DND-41 (cell line): ENCODE measurements around the gene LCT.
A peak's percentile ranks its signal among the peaks of the same experiment; 100 is the strongest.

Source experiments
- ATAC-seq: fragments of 200-7000 bp; cut with Tn5 transposase; 3 replicates; pipeline ENCODE4 v1.9.1; 2021; ENCODE audit warnings: low read depth; ENCODE audit not compliant: insufficient read depth
- DNase-seq: peaks from one replicate; pipeline ENCODE4 v3.0.0-alpha.2; 2020
- H2AFZ ChIP-seq: 2 replicates; pipeline ENCODE4 v1.6.0; 2012; ENCODE audit warnings: low read depth, low read length
- H3K27ac ChIP-seq: 2 replicates; pipeline ENCODE4 v1.5.1; 2012; ENCODE audit warnings: low read length, inconsistent platforms
- H3K27me3 ChIP-seq: fragments of 200-600 bp; sonication (generic); 2 replicates; pipeline ENCODE4 v1.6.0; 2012; ENCODE audit warnings: low read length, mild to moderate bottlenecking, inconsistent platforms; ENCODE audit not compliant: insufficient read depth, poor library complexity
- H3K36me3 ChIP-seq: 2 replicates; pipeline ENCODE4 v1.5.1; 2012; ENCODE audit warnings: low read length, inconsistent platforms; ENCODE audit not compliant: insufficient read depth
- H3K4me1 ChIP-seq: 2 replicates; pipeline ENCODE4 v1.5.1; 2012; ENCODE audit warnings: mild to moderate bottlenecking, low read length; ENCODE audit not compliant: insufficient read depth
- H3K4me2 ChIP-seq: 2 replicates; pipeline ENCODE4 v1.6.0; 2012; ENCODE audit warnings: mild to moderate bottlenecking, moderate library complexity, low read length, inconsistent platforms; ENCODE audit not compliant: insufficient read depth
- H3K4me3 ChIP-seq, 2 experiments: fragments of 200-600 bp in 1 of 2; shearing (Covaris generic) in 1 of 2; 2 replicates each; pipeline ENCODE4 v1.5.1; 2012 to 2016; ENCODE audit warnings: inconsistent platforms in 2 of 2, low read length in 2 of 2, mild to moderate bottlenecking in 2 of 2, low read depth in 1 of 2, moderate library complexity in 1 of 2
- H3K79me2 ChIP-seq: 2 replicates; pipeline ENCODE4 v1.6.0; 2012; ENCODE audit warnings: low read length, inconsistent platforms; ENCODE audit not compliant: insufficient read depth
- H3K9ac ChIP-seq: 2 replicates; pipeline ENCODE4 v1.6.0; 2012; ENCODE audit warnings: low read depth, mild to moderate bottlenecking, inconsistent platforms, low read length, moderate library complexity
- H3K9me3 ChIP-seq: 2 replicates; pipeline ENCODE4 v1.5.1; 2012; ENCODE audit warnings: low read length, moderate library complexity, mild to moderate bottlenecking, inconsistent platforms; ENCODE audit not compliant: insufficient read depth, severe bottlenecking
- H4K20me1 ChIP-seq: 2 replicates; pipeline ENCODE4 v1.6.0; 2012; ENCODE audit warnings: low read length; ENCODE audit not compliant: insufficient read depth
- CTCF ChIP-seq: IDR thresholded peaks from 2 replicates; pipeline ENCODE4 v1.5.1; 2012; ENCODE audit warnings: borderline replicate concordance, low read length, moderate library complexity, mild to moderate bottlenecking; ENCODE audit not compliant: poor library complexity, severe bottlenecking; ENCODE audit errors: extremely low read depth
- EZH2 ChIP-seq: IDR thresholded peaks from 3 replicates; pipeline ENCODE4 v1.6.1; 2012; ENCODE audit warnings: borderline replicate concordance, low read depth, mild to moderate bottlenecking, moderate library complexity, low read length, inconsistent platforms; ENCODE audit not compliant: severe bottlenecking

LCT gene

DNA sequence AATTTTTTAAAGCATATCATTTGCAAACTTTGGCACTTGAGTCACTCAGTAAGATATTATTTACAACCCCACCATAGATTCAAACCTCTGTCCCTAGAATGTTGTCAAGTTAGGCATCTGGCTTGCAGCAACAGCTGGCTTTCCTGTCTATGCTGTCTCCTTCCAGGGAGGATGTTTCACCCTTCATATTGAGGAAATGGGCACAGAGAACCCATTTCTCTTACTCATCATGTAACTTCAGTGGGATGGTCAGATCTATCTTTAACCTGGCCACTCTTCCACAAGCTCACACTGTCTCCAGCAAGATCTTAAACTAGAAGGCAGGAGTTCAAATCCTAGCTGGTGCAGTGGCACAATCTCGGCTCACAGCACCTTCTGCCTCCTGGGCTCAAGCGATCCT is 15.8 kb downstream of the LCT start:
- peak overlapping the region; percentile 74 for H3K9ac ChIP-seq
- peaks cover 9% of the 10 kb centered on the region for H3K9me3 ChIP-seq
- H3K4me1 ChIP-seq = peaks cover 73% of the 10 kb centered on the region
- ATAC-seq = no peak
- no peaks in the 10 kb centered on the region for H4K20me1 ChIP-seq
- peak overlapping the region; percentile 40; the same call in 1 of the 2 replicates for H2AFZ ChIP-seq
- peaks cover 27% of the 10 kb centered on the region for H3K36me3 ChIP-seq
- H3K4me3 ChIP-seq = peak overlapping the region; percentile 23 to 61; a peak in 3 of 4 replicates
- no peaks in the 10 kb centered on the region for H3K27me3 ChIP-seq
- H3K79me2 ChIP-seq = peaks cover 39% of the 10 kb centered on the region
- no peak for DNase-seq
- peak overlapping the region; percentile 97 for H3K27ac ChIP-seq
- no peak for TF ChIP-seq CTCF
- no peak for TF ChIP-seq EZH2
- H3K4me2 ChIP-seq = peak overlapping the region; percentile 72

GRCh38 chr2:135820003-135820618 is 16.9 kb downstream of the LCT start:
- Histone ChIP-seq H4K20me1 (no peaks in the 10 kb centered on the region), H3K27ac (peak overlapping the region; percentile 98), H3K36me3 (peaks cover 27% of the 10 kb centered on the region), H3K4me1 (peaks cover 62% of the 10 kb centered on the region), H3K79me2 (peaks cover 39% of the 10 kb centered on the region), H3K4me3 (peak overlapping the region; percentile 37 to 61; a peak in 3 of 4 replicates), H3K4me2 (peak overlapping the region; percentile 72), H3K9ac (peak overlapping the region; percentile 74), H2AFZ (peak overlapping the region; percentile 56), H3K9me3 (peaks cover 9% of the 10 kb centered on the region), H3K27me3 (no peaks in the 10 kb centered on the region)
- TF ChIP-seq CTCF = peak; percentile 3
- TF ChIP-seq EZH2 = no peak
- ATAC-seq (peak; percentile 89), DNase-seq (peak; percentile 97)

DNA sequence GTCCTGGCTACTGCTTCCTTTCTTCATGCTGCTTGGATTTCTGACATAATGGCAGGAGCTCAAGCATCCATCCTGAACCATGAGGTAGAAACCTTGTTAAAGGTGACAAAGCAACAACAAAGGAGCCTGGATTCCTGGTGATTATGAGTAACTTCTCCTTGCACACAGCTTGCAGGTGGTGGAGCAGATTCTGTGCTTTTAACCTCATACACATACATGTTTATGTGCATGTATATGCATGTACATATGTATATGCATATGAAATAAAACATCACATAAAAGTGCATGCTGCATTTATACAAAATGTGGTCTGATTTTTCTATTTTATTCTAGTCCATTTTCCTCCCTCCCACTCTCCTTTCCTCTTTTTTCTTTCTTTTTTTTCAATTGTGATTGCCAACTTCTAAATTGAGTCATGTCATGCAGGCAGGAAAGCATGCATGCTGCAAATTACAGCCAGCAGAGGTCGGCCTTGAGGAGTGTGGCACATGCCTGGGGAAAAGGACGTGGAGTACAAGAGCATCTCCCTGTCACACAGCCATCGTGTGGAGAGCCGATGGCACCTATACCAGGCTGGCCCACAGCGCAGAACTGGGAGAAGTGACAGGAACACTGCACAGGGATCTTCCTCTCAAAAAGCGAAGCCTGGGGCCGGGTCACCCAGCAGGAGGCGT is 17.9 kb downstream of the LCT start:
- no peaks in the 10 kb centered on the region for H3K27me3 ChIP-seq
- peaks cover 27% of the 10 kb centered on the region for H3K36me3 ChIP-seq
- H3K4me3 ChIP-seq = peak overlapping the region in 1 of 2 experiments; percentile 61; a peak in 2 of 4 replicates
- DNase-seq = peak; percentile 86
- H3K4me2 ChIP-seq = peak overlapping the region; percentile 72
- no peak for TF ChIP-seq EZH2
- TF ChIP-seq CTCF = peak; percentile 95
- peak; percentile 49 for ATAC-seq
- peaks cover 9% of the 10 kb centered on the region for H3K9me3 ChIP-seq
- peaks cover 37% of the 10 kb centered on the region for H3K79me2 ChIP-seq
- H3K9ac ChIP-seq = peak overlapping the region; percentile 74
- peak overlapping the region; percentile 56 for H2AFZ ChIP-seq
- H3K4me1 ChIP-seq = peaks cover 52% of the 10 kb centered on the region
- peak overlapping the region; percentile 98 for H3K27ac ChIP-seq
- H4K20me1 ChIP-seq = no peaks in the 10 kb centered on the region
